ENCODE data around the gene PPT2.

DNA sequence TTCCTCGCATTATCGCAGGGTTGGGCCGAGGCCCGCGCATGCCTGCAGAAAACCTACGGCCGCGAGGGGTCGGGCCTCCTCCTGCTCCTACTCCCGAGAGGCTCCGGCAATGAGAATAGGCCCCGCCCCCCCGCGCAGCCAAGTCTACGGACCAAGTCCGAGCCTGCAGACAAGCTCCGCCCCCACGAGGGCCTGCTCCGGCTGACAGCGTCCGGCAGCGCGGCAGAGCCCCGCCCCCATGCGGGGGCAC lies 41.6 kb downstream of the PPT2 start:
- TF ChIP-seq TAF1 (IDR thresholded peaks at IDR 0.05; ENCODE audit: borderline replicate concordance, insufficient read depth, low read length) (no peak), SIN3A (IDR thresholded peaks at IDR 0.05; ENCODE audit: borderline replicate concordance, insufficient read depth, low read length) (no peak), POLR2AphosphoS5 (IDR thresholded peaks at IDR 0.05; ENCODE audit: low read depth, low read length) (no peak)

Data from PFSK-1 (cell line).